Uterus (tissue), 2 donors: ENCODE measurements around the gene GABARAP.

Experiments
- POLR2A ChIP-seq, 2 donors: fragments of 450-650 bp; IDR thresholded peaks; one replicate each; pipeline ENCODE4 v1.6.1; 2016; ENCODE audit warnings: antibody characterized with exemption in 2 of 2, mild to moderate bottlenecking in 1 of 2, moderate library complexity in 1 of 2
- TF ChIP-seq, protein P1 (sequence below), 4 experiments: fragments of 200-600 bp in 2 of 4; fragments of 450-650 bp in 2 of 4; sonication (generic) in 2 of 4; IDR thresholded peaks; one replicate each; pipeline ENCODE4 v1.5.1; 2016 to 2019; ENCODE audit warnings: antibody characterized with exemption in 4 of 4, mild to moderate bottlenecking in 2 of 4, moderate library complexity in 1 of 4

DNA sequence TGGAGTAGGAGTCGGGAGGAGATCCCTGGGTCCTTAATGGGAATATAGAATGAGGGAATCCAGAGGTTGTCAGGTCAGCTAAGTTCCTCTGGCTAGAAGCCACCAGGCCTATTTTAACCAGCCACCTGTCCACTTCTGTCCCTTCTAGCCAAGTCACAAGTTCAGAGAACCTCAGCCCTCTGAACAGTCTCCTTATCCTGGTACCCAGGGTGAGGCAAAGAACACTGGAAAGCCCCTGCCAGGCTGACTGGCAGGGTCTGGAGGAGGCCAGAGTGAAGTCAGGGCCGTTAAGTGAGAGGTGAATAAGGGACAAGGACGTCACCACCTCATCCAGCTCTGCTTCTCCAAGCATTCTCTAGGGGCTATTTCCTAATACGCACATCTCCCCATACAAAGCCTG lies 6.5 kb upstream of the GABARAP start:
- TF ChIP-seq, protein P1, sequence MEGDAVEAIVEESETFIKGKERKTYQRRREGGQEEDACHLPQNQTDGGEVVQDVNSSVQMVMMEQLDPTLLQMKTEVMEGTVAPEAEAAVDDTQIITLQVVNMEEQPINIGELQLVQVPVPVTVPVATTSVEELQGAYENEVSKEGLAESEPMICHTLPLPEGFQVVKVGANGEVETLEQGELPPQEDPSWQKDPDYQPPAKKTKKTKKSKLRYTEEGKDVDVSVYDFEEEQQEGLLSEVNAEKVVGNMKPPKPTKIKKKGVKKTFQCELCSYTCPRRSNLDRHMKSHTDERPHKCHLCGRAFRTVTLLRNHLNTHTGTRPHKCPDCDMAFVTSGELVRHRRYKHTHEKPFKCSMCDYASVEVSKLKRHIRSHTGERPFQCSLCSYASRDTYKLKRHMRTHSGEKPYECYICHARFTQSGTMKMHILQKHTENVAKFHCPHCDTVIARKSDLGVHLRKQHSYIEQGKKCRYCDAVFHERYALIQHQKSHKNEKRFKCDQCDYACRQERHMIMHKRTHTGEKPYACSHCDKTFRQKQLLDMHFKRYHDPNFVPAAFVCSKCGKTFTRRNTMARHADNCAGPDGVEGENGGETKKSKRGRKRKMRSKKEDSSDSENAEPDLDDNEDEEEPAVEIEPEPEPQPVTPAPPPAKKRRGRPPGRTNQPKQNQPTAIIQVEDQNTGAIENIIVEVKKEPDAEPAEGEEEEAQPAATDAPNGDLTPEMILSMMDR (IDR thresholded peaks at IDR 0.05): no peak
- TF ChIP-seq POLR2A (IDR thresholded peaks at IDR 0.05): no peak
